Mesothelial cell of epicardium (in vitro differentiated cells): ENCODE measurements around the gene EDC3. TPM values are rescaled to one million over a fixed set of nuclear protein-coding genes. Genes with fewer than 3 reads are reported as not detected.
A peak's percentile ranks its signal among the peaks of the same experiment; 100 is the strongest.
"Not testable (repeated sequence)": the region's sequence is repeated elsewhere in the genome, so short reads cannot be mapped to it uniquely, and the experiment has no call there.

ENCODE experiments used
- DNase-seq, 2 experiments: peaks; one replicate each; pipeline ENCODE4 v3.0.0; 2021; ENCODE audit warnings: low spot score in 2 of 2; ENCODE audit not compliant: unreplicated experiment in 2 of 2
- H3K27ac Mint-ChIP-seq: 2 replicates; pipeline ENCODE4 v1.8.0; 2021; ENCODE audit warnings: mixed read lengths
- H3K27me3 Mint-ChIP-seq: 2 replicates; pipeline ENCODE4 v1.8.0; 2021; ENCODE audit warnings: low read depth, mixed read lengths
- H3K36me3 Mint-ChIP-seq: 2 replicates; pipeline ENCODE4 v1.8.0; 2021; ENCODE audit warnings: mixed read lengths
- H3K4me1 Mint-ChIP-seq: 2 replicates; pipeline ENCODE4 v1.8.0; 2021; ENCODE audit warnings: mixed read lengths
- H3K4me3 Mint-ChIP-seq: 2 replicates; pipeline ENCODE4 v1.8.0; 2021; ENCODE audit warnings: mild to moderate bottlenecking, moderate library complexity, mixed read lengths
- H3K9me3 Mint-ChIP-seq: 2 replicates; pipeline ENCODE4 v1.8.0; 2021; ENCODE audit warnings: mixed read lengths
- total RNA-seq: library from RNA; stranded (reverse); gene quantifications from 3 replicates; pipeline ENCODE4 v1.2.1, GENCODE V29; 2021
- TF ChIP-seq, protein P1 (sequence below): fragments of 200-600 bp; sonication (generic); IDR thresholded peaks from one replicate; pipeline ENCODE4 v1.5.0; 2021; ENCODE audit warnings: antibody characterized with exemption; ENCODE audit not compliant: unreplicated experiment

EDC3 gene
- 69.5 to 74.8 TPM (median 70.0 TPM) in 3 replicates for total RNA-seq

- Mint-ChIP-seq H3K9me3 (no peaks in the 10 kb centered on the region), H3K4me1 (peaks cover 27% of the 10 kb centered on the region), H3K36me3 (no peaks in the 10 kb centered on the region)
These were observed at the start of gene EDC3 for GRCh38 chr15:74695597-74696397. Gene EDC3, minus strand, starts transcription at chr15:74696024. Its CDS starts 20,900 bp downstream, at chr15:74675124.

DNA sequence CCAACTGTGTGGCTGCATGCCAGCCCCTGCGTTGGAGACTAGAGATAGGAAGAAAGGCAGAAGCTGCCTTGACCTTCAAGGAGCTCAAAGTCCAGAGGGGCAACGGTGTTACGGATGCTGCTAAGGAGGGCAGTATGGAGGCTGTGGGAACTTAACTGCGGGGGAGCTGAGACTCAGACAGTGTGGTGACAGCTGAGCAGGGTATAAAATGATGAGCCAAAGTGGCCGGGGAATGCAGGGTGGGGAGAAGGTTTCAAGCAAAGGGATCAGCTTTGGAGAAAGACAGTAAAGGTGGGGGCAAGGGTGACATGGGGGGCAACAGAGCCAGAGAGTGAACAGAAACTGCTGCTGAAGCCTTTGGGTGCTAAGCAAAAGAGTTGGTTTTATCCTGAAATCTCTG is 46.6 kb upstream of the EDC3 start:
- Mint-ChIP-seq H3K4me1 (no peaks in the 10 kb centered on the region), H3K4me3 (no peak overlapping the region), H3K27me3 (peaks cover 34% of the 10 kb centered on the region), H3K27ac (no peak overlapping the region), H3K36me3 (no peaks in the 10 kb centered on the region), H3K9me3 (peaks cover 11% of the 10 kb centered on the region)
- DNase-seq: no peak
- TF ChIP-seq, protein P1, sequence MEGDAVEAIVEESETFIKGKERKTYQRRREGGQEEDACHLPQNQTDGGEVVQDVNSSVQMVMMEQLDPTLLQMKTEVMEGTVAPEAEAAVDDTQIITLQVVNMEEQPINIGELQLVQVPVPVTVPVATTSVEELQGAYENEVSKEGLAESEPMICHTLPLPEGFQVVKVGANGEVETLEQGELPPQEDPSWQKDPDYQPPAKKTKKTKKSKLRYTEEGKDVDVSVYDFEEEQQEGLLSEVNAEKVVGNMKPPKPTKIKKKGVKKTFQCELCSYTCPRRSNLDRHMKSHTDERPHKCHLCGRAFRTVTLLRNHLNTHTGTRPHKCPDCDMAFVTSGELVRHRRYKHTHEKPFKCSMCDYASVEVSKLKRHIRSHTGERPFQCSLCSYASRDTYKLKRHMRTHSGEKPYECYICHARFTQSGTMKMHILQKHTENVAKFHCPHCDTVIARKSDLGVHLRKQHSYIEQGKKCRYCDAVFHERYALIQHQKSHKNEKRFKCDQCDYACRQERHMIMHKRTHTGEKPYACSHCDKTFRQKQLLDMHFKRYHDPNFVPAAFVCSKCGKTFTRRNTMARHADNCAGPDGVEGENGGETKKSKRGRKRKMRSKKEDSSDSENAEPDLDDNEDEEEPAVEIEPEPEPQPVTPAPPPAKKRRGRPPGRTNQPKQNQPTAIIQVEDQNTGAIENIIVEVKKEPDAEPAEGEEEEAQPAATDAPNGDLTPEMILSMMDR: no peak

More at GRCh38 chr15:74695597-74696397, at the start of gene EDC3:
- peak within 1 kb of the TSS; percentile 98 for H3K4me3 Mint-ChIP-seq
- TF ChIP-seq, protein P1: no peak
- DNase-seq: peak; percentile 83 to 88
- H3K27ac Mint-ChIP-seq: peak within 1 kb of the TSS; percentile 99
- H3K27me3 Mint-ChIP-seq: peaks cover 12% of the 10 kb centered on the region

- H3K27ac Mint-ChIP-seq, H3K36me3 Mint-ChIP-seq, H3K4me1 Mint-ChIP-seq, H3K4me3 Mint-ChIP-seq, DNase-seq: not testable (repeated sequence)
- peaks cover 69% of the 10 kb centered on the region for H3K27me3 Mint-ChIP-seq
- H3K9me3 Mint-ChIP-seq: peaks cover 11% of the 10 kb centered on the region
These were observed 42.4 kb upstream of the EDC3 start for GRCh38 chr15:74738239-74738638.

DNA sequence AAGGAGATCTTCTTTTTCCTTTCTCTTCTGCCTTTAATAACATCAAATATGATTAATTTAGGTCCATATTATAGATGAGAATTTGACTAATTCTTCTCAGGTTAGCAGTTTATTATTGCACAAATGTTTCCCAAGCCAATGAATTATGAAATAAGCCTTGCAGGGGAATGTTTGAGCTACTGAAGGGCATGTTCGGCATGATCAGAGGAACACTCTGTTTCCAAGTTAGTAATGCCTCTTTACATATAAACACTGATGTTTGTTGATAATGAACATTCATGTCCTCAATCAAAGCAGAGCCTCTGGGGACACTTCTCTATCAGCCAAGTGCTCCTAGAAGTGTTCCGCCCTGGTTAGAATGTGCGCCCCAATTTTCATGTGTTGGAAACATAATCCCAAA is 39.5 kb upstream of the EDC3 start:
- Mint-ChIP-seq H3K4me1 (no peaks in the 10 kb centered on the region), H3K4me3 (no peak overlapping the region), H3K36me3 (no peaks in the 10 kb centered on the region), H3K27ac (no peak overlapping the region), H3K27me3 (peaks cover 81% of the 10 kb centered on the region), H3K9me3 (peaks cover 5% of the 10 kb centered on the region)
- TF ChIP-seq, protein P1: no peak
- no peak for DNase-seq

DNA sequence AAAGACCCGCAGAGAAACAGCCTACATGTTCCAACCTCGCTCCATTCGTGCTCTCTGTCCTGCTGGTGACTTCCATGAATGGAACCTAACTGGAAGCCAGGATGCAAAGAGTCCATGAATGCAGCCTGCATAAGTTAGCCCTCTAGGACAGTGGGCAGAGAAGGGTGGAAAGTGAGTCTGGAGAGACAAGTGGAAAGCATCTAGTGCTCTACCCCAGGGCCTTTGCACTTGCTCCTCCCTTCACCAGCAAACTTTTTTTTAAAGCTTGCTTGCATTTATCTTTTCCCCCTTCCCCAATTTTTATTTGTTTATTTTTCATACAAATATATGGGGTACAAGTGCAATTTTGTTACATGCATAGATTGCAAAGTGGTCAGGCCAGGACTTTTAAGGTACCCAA is 37.4 kb upstream of the EDC3 start:
- Mint-ChIP-seq H3K4me1 (no peaks in the 10 kb centered on the region), H3K36me3 (no peaks in the 10 kb centered on the region), H3K9me3 (peaks cover 4% of the 10 kb centered on the region), H3K27me3 (peaks cover 85% of the 10 kb centered on the region), H3K4me3 (no peak overlapping the region), H3K27ac (no peak overlapping the region)
- TF ChIP-seq, protein P1: no peak
- no peak for DNase-seq

GRCh38 chr15:74732846-74733245 is 37.0 kb upstream of the EDC3 start:
- H3K27me3 Mint-ChIP-seq: peaks cover 83% of the 10 kb centered on the region
- H3K36me3 Mint-ChIP-seq: no peaks in the 10 kb centered on the region
- H3K4me3 Mint-ChIP-seq: no peak overlapping the region
- no peaks in the 10 kb centered on the region for H3K4me1 Mint-ChIP-seq
- no peak for DNase-seq
- TF ChIP-seq, protein P1: no peak
- peaks cover under 1% of the 10 kb centered on the region for H3K9me3 Mint-ChIP-seq
- no peak overlapping the region for H3K27ac Mint-ChIP-seq
